OCI-LY1 (cell line): ENCODE results near the gene SURF6.
"Not testable (repeated sequence)": the region's sequence is repeated elsewhere in the genome, so short reads cannot be mapped to it uniquely, and the experiment has no call there.

ENCODE experiments used
- H2AFZ ChIP-seq: fragments of 200-600 bp; sonication (generic), shearing (Covaris generic); 2 replicates; pipeline ENCODE4 v1.6.0; 2014; ENCODE audit warnings: antibody characterized with exemption, mild to moderate bottlenecking, low read length
- H3F3A ChIP-seq: fragments of 200-600 bp; sonication (generic), shearing (Covaris generic); 2 replicates; pipeline ENCODE4 v1.6.0; 2014; ENCODE audit warnings: mild to moderate bottlenecking, antibody characterized with exemption, low read length, moderate library complexity; ENCODE audit not compliant: insufficient read depth
- H3K27ac ChIP-seq: fragments of 200-600 bp; sonication (generic); 2 replicates; pipeline ENCODE4 v1.5.1; 2014; ENCODE audit warnings: low read length, mixed run types, mild to moderate bottlenecking, low read depth; ENCODE audit not compliant: poor library complexity, severe bottlenecking
- H3K27me3 ChIP-seq: fragments of 200-600 bp; sonication (generic); 2 replicates; pipeline ENCODE4 v1.6.0; 2014; ENCODE audit warnings: antibody characterized with exemption, mild to moderate bottlenecking, low read length, moderate library complexity; ENCODE audit not compliant: insufficient read depth
- H3K36me3 ChIP-seq: fragments of 200-600 bp; sonication (generic); 2 replicates; pipeline ENCODE4 v1.6.1; 2014; ENCODE audit warnings: mild to moderate bottlenecking, antibody characterized with exemption, low read length, moderate library complexity, mixed read lengths; ENCODE audit not compliant: insufficient read depth
- H3K4me1 ChIP-seq: fragments of 200-600 bp; sonication (generic); 2 replicates; pipeline ENCODE4 v1.5.1; 2014; ENCODE audit warnings: mild to moderate bottlenecking, low read length, moderate library complexity; ENCODE audit not compliant: insufficient read depth, severe bottlenecking
- H3K4me2 ChIP-seq: fragments of 200-600 bp; sonication (generic), shearing (Covaris generic); 2 replicates; pipeline ENCODE4 v1.6.1; 2014; ENCODE audit warnings: low read length
- H3K4me3 ChIP-seq: fragments of 200-600 bp; sonication (generic); 2 replicates; pipeline ENCODE4 v1.5.1; 2014; ENCODE audit warnings: low read length, low read depth, mild to moderate bottlenecking, mixed read lengths; ENCODE audit not compliant: poor library complexity, severe bottlenecking
- H3K79me2 ChIP-seq: fragments of 200-600 bp; shearing (Covaris generic); 2 replicates; pipeline ENCODE4 v1.6.1; 2016; ENCODE audit warnings: mixed run types, low read length, mixed read lengths; ENCODE audit not compliant: insufficient read depth
- H3K9ac ChIP-seq: fragments of 200-600 bp; sonication (generic), shearing (Covaris generic); 2 replicates; pipeline ENCODE4 v1.6.1; 2014; ENCODE audit warnings: mild to moderate bottlenecking, low read length, mixed read lengths
- H3K9me2 ChIP-seq: fragments of 200-600 bp; sonication (generic), shearing (Covaris generic); 2 replicates; pipeline ENCODE4 v1.6.1; 2014; ENCODE audit warnings: low read depth, mild to moderate bottlenecking, low read length, mixed read lengths
- H3K9me3 ChIP-seq: fragments of 200-600 bp; shearing (Covaris generic); 2 replicates; pipeline ENCODE4 v1.6.1; 2014; ENCODE audit warnings: low read length, mixed read lengths
- H4K20me1 ChIP-seq: fragments of 200-600 bp; sonication (generic), shearing (Covaris generic); 2 replicates; pipeline ENCODE4 v1.6.0; 2016; ENCODE audit warnings: mild to moderate bottlenecking, low read length; ENCODE audit not compliant: insufficient read depth
- CTCF ChIP-seq: fragments of 200-600 bp; sonication (generic), shearing (Covaris generic); IDR thresholded peaks from 2 replicates; pipeline ENCODE4 v1.5.1; 2017; ENCODE audit warnings: mild to moderate bottlenecking, antibody characterized with exemption, low read length, moderate library complexity, mixed read lengths
- EZH2 ChIP-seq: fragments of 200-600 bp; sonication (generic), shearing (Covaris generic); IDR thresholded peaks from 2 replicates; pipeline ENCODE4 v1.8.0; 2017; ENCODE audit warnings: borderline replicate concordance, mixed run types, mild to moderate bottlenecking, antibody characterized with exemption, low read length, moderate library complexity, mixed read lengths

SURF6 gene

GRCh38 chr9:133327834-133328484 is 8.0 kb downstream of the SURF6 start:
- H3K9ac ChIP-seq: no peak overlapping the region
- H3K9me3 ChIP-seq: no peaks in the 10 kb centered on the region
- no peaks in the 10 kb centered on the region for H3K4me1 ChIP-seq
- no peak for TF ChIP-seq EZH2
- TF ChIP-seq CTCF: no peak
- H3K27me3 ChIP-seq: peaks cover 11% of the 10 kb centered on the region; the same call in 1 of the 2 replicates
- no peaks in the 10 kb centered on the region for H4K20me1 ChIP-seq
- no peaks in the 10 kb centered on the region for H3F3A ChIP-seq
- peaks cover 33% of the 10 kb centered on the region for H3K36me3 ChIP-seq
- H3K27ac ChIP-seq: no peak overlapping the region
- no peaks in the 10 kb centered on the region for H3K9me2 ChIP-seq
- H3K4me3 ChIP-seq: no peak overlapping the region
- no peak overlapping the region for H2AFZ ChIP-seq
- no peaks in the 10 kb centered on the region for H3K79me2 ChIP-seq
- H3K4me2 ChIP-seq: no peak overlapping the region

- not testable (repeated sequence) for H3K4me1 ChIP-seq, H3K9me3 ChIP-seq, H2AFZ ChIP-seq, H4K20me1 ChIP-seq, H3K4me2 ChIP-seq, H3K79me2 ChIP-seq, H3F3A ChIP-seq, H3K4me3 ChIP-seq, H3K9me2 ChIP-seq, H3K9ac ChIP-seq, H3K27ac ChIP-seq
- H3K27me3 ChIP-seq: peaks cover 11% of the 10 kb centered on the region; the same call in 1 of the 2 replicates
- peaks cover 24% of the 10 kb centered on the region for H3K36me3 ChIP-seq
These were observed 9.0 kb downstream of the SURF6 start for GRCh38 chr9:133327021-133327420.

- H3F3A ChIP-seq: no peaks in the 10 kb centered on the region
- no peaks in the 10 kb centered on the region for H4K20me1 ChIP-seq
- no peak overlapping the region for H3K4me3 ChIP-seq
- no peaks in the 10 kb centered on the region for H3K36me3 ChIP-seq
- TF ChIP-seq CTCF (no peak), EZH2 (no peak)
- H3K9me3 ChIP-seq: no peaks in the 10 kb centered on the region
- H3K79me2 ChIP-seq: no peaks in the 10 kb centered on the region
- H3K9me2 ChIP-seq: no peaks in the 10 kb centered on the region
- no peak overlapping the region for H3K9ac ChIP-seq
- H3K27ac ChIP-seq: no peak overlapping the region
- H3K4me2 ChIP-seq: no peak overlapping the region
- H3K27me3 ChIP-seq: peaks cover 11% of the 10 kb centered on the region; the same call in 1 of the 2 replicates
- H3K4me1 ChIP-seq: no peaks in the 10 kb centered on the region
- no peak overlapping the region for H2AFZ ChIP-seq
These were observed 11.8 kb downstream of the SURF6 start for GRCh38 chr9:133323991-133324703.
